HG03060 (cell line): Measurements from ENCODE around the gene SLC6A14.

Source experiments
- ATAC-seq: cut with Tn5 transposase; IDR thresholded peaks from one replicate; pipeline ENCODE4 v1.9.1; 2021; ENCODE audit warnings: low read depth, moderate number of reproducible peaks; ENCODE audit not compliant: unreplicated experiment

Gene SLC6A14

GRCh38 chrX:116436358-116436816, at the start of gene SLC6A14:
Gene SLC6A14, plus strand, starts transcription at chrX:116436606. Its CDS starts 104 bp downstream, at chrX:116436710.
- ATAC-seq = no peak

GRCh38 chrX:116395752-116396151, 40.7 kb upstream of the SLC6A14 start:
- ATAC-seq = no peak

- ATAC-seq = no peak
Observed at GRCh38 chrX:116399681-116400080, 36.7 kb upstream of the SLC6A14 start.

- no peak for ATAC-seq
Observed at GRCh38 chrX:116409219-116409618, 27.2 kb upstream of the SLC6A14 start.

GRCh38 chrX:116413273-116413672, 23.1 kb upstream of the SLC6A14 start:
- ATAC-seq = no peak

- ATAC-seq = no peak
Observed at GRCh38 chrX:116417214-116417613, 19.2 kb upstream of the SLC6A14 start.

GRCh38 chrX:116417968-116418367, 18.4 kb upstream of the SLC6A14 start:
- no peak for ATAC-seq

GRCh38 chrX:116427978-116428377, 8.4 kb upstream of the SLC6A14 start:
- ATAC-seq = no peak

GRCh38 chrX:116435597-116435996, 809 bp upstream of the SLC6A14 start:
- ATAC-seq = no peak

- no peak for ATAC-seq
Observed at GRCh38 chrX:116449156-116449555, 12.8 kb downstream of the SLC6A14 start.

- ATAC-seq = no peak
Observed at GRCh38 chrX:116462822-116463221, 26.4 kb downstream of the SLC6A14 start, which contains the start of gene CT83. Gene CT83, minus strand, starts transcription at chrX:116462976. Its CDS starts 120 bp downstream, at chrX:116462856.

GRCh38 chrX:116480059-116480458, 43.7 kb downstream of the SLC6A14 start:
- ATAC-seq = no peak

- ATAC-seq = no peak
Observed at GRCh38 chrX:116490104-116490503, 53.7 kb downstream of the SLC6A14 start.

GRCh38 chrX:116493271-116493670, 56.9 kb downstream of the SLC6A14 start:
- ATAC-seq = no peak

GRCh38 chrX:116499780-116500179, 63.4 kb downstream of the SLC6A14 start:
- ATAC-seq = no peak
